ENCODE data around the gene CDCA4. TPM values are rescaled to one million over a fixed set of nuclear protein-coding genes. Genes with fewer than 3 reads are reported as not detected.

CDCA4 gene
- total and polyA plus RNA-seq, 10 of the 15 experiments (the other 5 are each of a cell fraction or from before 2014, with no cell fraction given): 10.4 to 64.0 (median 52.1) TPM

- ChIA-PET RAD21 (ENCODE audit: unreplicated experiment) (no interaction called here), CTCF (interaction anchor here (1.1 to 5.0 kb wide), 4 partner anchors 9 to 53 kb away, joined by 3 to 28 read pairs (median 6); no protein-coding TSS in a partner anchor), SMC1A (ENCODE audit: uncharacterized antibody, unreplicated experiment) (interaction anchor here (0.8 to 1.8 kb wide), 5 partner anchors 9 to 39 kb away, joined by 3 to 4 read pairs (median 3); no protein-coding TSS in a partner anchor), POLR2A (no interaction called here)
- H3K9ac ChIP-seq (ENCODE audit: control insufficient read depth, insufficient read depth, low read length): no peak overlapping the region
- H3K4me3 ChIP-seq: no peak overlapping the region
- no peak overlapping the region for H3K4me2 ChIP-seq (ENCODE audit: control insufficient read depth, insufficient read depth)
- ATAC-seq: no peak
- no peak for DNase-seq (ENCODE audit: low read depth, low spot score)
- BruUV-seq (replicated peaks): no TSS peak
- H4K20me1 ChIP-seq (ENCODE audit: control insufficient read depth, insufficient read depth): no peaks in the 10 kb centered on the region
- H3K79me2 ChIP-seq (ENCODE audit: control insufficient read depth, insufficient read depth, low read length): no peaks in the 10 kb centered on the region; the same call in 1 of the 2 replicates
- no peak for FAIRE-seq
- no peaks in the 10 kb centered on the region for H3K36me3 ChIP-seq (ENCODE audit: control insufficient read depth in 2 of 2, insufficient read depth in 2 of 2, low read length in 1 of 2)
- WGBS (ENCODE audit: insufficient coverage, insufficient replicate concordance, low lambda C conversion rate, missing lambda C conversion rate): 95% methylated on average over 12 of the region's 12 CpGs
- intact Hi-C loops (cut with micrococcal nuclease; ENCODE audit: unreplicated experiment): no loop called here
- H3K9me3 ChIP-seq (replicated peaks; ENCODE audit: control insufficient read depth, insufficient read depth, low read length): peaks cover 7% of the 10 kb centered on the region; the same call in 2 of the 3 replicates
- H3K27me3 ChIP-seq (replicated peaks in 1 of 2; ENCODE audit: control insufficient read depth in 2 of 2, insufficient read depth in 2 of 2, low read length in 1 of 2): no peaks in the 10 kb centered on the region
- TF ChIP-seq TBL1XR1 (IDR thresholded peaks at IDR 0.05; ENCODE audit: low read depth, low read length) (no peak), STAT3 (IDR thresholded peaks at IDR 0.05; ENCODE audit: low read depth, low read length) (no peak), BCL3 (IDR thresholded peaks at IDR 0.05; ENCODE audit: borderline replicate concordance, insufficient read depth, low read depth, low read length, poor library complexity, severe bottlenecking) (no peak), PBX3 (IDR thresholded peaks at IDR 0.05; ENCODE audit: insufficient replicate concordance, low read depth, low read length) (no peak), POLR2AphosphoS2 (IDR thresholded peaks at IDR 0.05; ENCODE audit: low read depth, low read length) (no peak), IRF3 (IDR thresholded peaks at IDR 0.05) (no peak), NRF1 (conservative IDR thresholded peaks at IDR 0.05; ENCODE audit: low read depth, low read length) (no peak), ZBED1 (IDR thresholded peaks at IDR 0.05; ENCODE audit: borderline replicate concordance) (no peak), BACH1 (IDR thresholded peaks at IDR 0.05; ENCODE audit: borderline replicate concordance) (no peak), MTA2 (IDR thresholded peaks at IDR 0.05; ENCODE audit: low read depth) (no peak), ZNF24 (IDR thresholded peaks at IDR 0.05) (no peak), SRF (IDR thresholded peaks at IDR 0.05; ENCODE audit: low read depth in 2 of 2, low read length in 2 of 2) (no peak), ZNF622 (IDR thresholded peaks at IDR 0.05) (no peak)
- H3K27ac ChIP-seq (ENCODE audit: control insufficient read depth, insufficient read depth): no peak overlapping the region
- peaks cover 21% of the 10 kb centered on the region for H3K4me1 ChIP-seq (ENCODE audit: control insufficient read depth, insufficient read depth, low read length)
- in situ Hi-C loops (cut with MboI): no loop called here
- H2AFZ ChIP-seq (ENCODE audit: control insufficient read depth, low read depth, low read length): no peak overlapping the region
Measured at GRCh38 chr14:105028251-105028927, 7.5 kb upstream of the CDCA4 start.

Measured in GM12878 (cell line).